22Rv1 (cell line): ENCODE results near the gene AXL.
A peak's percentile ranks its signal among the peaks of the same experiment; 100 is the strongest.

ENCODE experiments used
- ZFX ChIP-seq: fragments of 450-650 bp; IDR thresholded peaks from 2 replicates; pipeline ENCODE4 v1.6.1; 2017; ENCODE audit warnings: antibody characterized with exemption, borderline replicate concordance
- TF ChIP-seq, protein P1 (sequence below): fragments of 450-650 bp; IDR thresholded peaks from 2 replicates; pipeline ENCODE4 v1.5.1; 2017; ENCODE audit warnings: mild to moderate bottlenecking

DNA sequence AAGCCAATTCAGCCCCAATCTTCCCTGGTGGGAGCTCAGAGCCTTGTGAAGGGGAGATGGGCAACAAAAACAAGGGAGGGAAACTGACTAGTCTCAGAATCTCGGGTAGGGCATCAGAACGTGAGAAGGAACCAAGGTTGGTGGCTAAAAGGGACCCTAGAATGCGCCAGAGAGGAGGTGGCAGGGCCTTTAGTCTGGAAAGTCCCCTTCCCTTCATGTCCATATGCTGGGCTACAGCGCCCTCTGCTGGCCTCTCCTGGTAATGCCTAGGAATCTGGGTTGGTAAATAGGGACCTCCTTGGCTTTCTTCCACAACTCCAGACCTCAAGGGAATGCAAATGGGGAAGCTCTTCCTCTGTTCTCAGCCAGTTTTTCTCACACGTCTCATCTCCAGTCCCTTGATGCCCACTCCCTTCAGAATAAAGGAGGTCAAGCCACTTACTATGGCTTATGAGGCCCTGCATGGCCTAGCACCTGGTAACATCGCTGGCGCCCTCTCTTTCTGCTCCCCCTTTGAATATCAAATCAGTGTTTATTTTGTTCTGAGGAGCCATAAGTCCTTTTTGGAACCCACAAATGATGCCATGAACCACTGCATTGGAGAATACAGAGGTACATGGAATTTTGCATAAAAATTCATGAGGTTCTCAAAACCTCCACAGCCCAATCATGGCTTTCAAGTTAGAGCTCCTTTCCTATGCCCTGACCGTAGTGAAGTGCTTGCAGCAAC lies 89.6 kb downstream of the AXL start:
- TF ChIP-seq, protein P1, sequence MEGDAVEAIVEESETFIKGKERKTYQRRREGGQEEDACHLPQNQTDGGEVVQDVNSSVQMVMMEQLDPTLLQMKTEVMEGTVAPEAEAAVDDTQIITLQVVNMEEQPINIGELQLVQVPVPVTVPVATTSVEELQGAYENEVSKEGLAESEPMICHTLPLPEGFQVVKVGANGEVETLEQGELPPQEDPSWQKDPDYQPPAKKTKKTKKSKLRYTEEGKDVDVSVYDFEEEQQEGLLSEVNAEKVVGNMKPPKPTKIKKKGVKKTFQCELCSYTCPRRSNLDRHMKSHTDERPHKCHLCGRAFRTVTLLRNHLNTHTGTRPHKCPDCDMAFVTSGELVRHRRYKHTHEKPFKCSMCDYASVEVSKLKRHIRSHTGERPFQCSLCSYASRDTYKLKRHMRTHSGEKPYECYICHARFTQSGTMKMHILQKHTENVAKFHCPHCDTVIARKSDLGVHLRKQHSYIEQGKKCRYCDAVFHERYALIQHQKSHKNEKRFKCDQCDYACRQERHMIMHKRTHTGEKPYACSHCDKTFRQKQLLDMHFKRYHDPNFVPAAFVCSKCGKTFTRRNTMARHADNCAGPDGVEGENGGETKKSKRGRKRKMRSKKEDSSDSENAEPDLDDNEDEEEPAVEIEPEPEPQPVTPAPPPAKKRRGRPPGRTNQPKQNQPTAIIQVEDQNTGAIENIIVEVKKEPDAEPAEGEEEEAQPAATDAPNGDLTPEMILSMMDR: peak; percentile 96
- no peak for TF ChIP-seq ZFX
